Endothelial cell (in vitro differentiated cells): ENCODE data around the gene SAMD4B. TPM values are rescaled to one million over a fixed set of nuclear protein-coding genes. Genes with fewer than 3 reads are reported as not detected.

Experiments
- DNase-seq: peaks from one replicate; pipeline ENCODE4 v3.0.0; 2021; ENCODE audit warnings: low spot score
- H3K27ac Mint-ChIP-seq: one replicate; pipeline ENCODE4 v1.8.0; 2021; ENCODE audit warnings: mixed read lengths, inconsistent platforms; ENCODE audit not compliant: unreplicated experiment
- H3K27me3 Mint-ChIP-seq: one replicate; pipeline ENCODE4 v1.8.0; 2021; ENCODE audit warnings: mild to moderate bottlenecking, moderate library complexity, mixed read lengths, inconsistent platforms; ENCODE audit not compliant: unreplicated experiment
- H3K36me3 Mint-ChIP-seq: one replicate; pipeline ENCODE4 v1.8.0; 2021; ENCODE audit warnings: mild to moderate bottlenecking, low read depth, mixed read lengths, inconsistent platforms; ENCODE audit not compliant: unreplicated experiment
- H3K4me1 Mint-ChIP-seq: one replicate; pipeline ENCODE4 v1.8.0; 2021; ENCODE audit warnings: mild to moderate bottlenecking, mixed read lengths, inconsistent platforms; ENCODE audit not compliant: unreplicated experiment
- H3K4me3 Mint-ChIP-seq: one replicate; pipeline ENCODE4 v1.8.0; 2021; ENCODE audit warnings: mild to moderate bottlenecking, mixed read lengths, inconsistent platforms; ENCODE audit not compliant: unreplicated experiment
- H3K9me3 Mint-ChIP-seq: one replicate; pipeline ENCODE4 v1.8.0; 2021; ENCODE audit warnings: mixed read lengths, inconsistent platforms; ENCODE audit not compliant: unreplicated experiment
- CTCF ChIP-seq: fragments of 200-600 bp; sonication (generic); IDR thresholded peaks from one replicate; pipeline ENCODE4 v1.5.0; 2021; ENCODE audit warnings: antibody characterized with exemption; ENCODE audit not compliant: unreplicated experiment
- total RNA-seq: library from RNA; stranded (reverse); fragmentation: NEBNext Ultra II Directional; extraction: Animal tissue kit (Norgen Biotek cat#: 25700); gene quantifications from one replicate; pipeline ENCODE4 v1.2.1, GENCODE V29; 2021; ENCODE audit not compliant: unreplicated experiment

Gene SAMD4B
- total RNA-seq, 1 donor from 2014 or later = 127 TPM

GRCh38 chr19:39424934-39425333, 82.7 kb downstream of the SAMD4B start:
- no peak overlapping the region for H3K4me3 Mint-ChIP-seq

GRCh38 chr19:39425744-39426143, 83.5 kb downstream of the SAMD4B start:
- no peak for TF ChIP-seq CTCF
- Mint-ChIP-seq H3K27me3 (peaks cover 14% of the 10 kb centered on the region), H3K4me1 (no peaks in the 10 kb centered on the region), H3K9me3 (no peaks in the 10 kb centered on the region), H3K27ac (no peak overlapping the region), H3K36me3 (peaks cover 38% of the 10 kb centered on the region), H3K4me3 (peak overlapping the region; percentile 5)
- no peak for DNase-seq

More at GRCh38 chr19:39424934-39425333, 82.7 kb downstream of the SAMD4B start:
- no peak for DNase-seq
- no peaks in the 10 kb centered on the region for H3K9me3 Mint-ChIP-seq
- no peak for TF ChIP-seq CTCF
- H3K4me1 Mint-ChIP-seq = no peaks in the 10 kb centered on the region
- peaks cover 44% of the 10 kb centered on the region for H3K36me3 Mint-ChIP-seq
- peaks cover 9% of the 10 kb centered on the region for H3K27me3 Mint-ChIP-seq
- H3K27ac Mint-ChIP-seq = no peak overlapping the region

- Mint-ChIP-seq H3K36me3 (peaks cover 36% of the 10 kb centered on the region), H3K9me3 (no peaks in the 10 kb centered on the region), H3K27me3 (peaks cover 14% of the 10 kb centered on the region), H3K4me3 (peak overlapping the region; percentile 5), H3K27ac (no peak overlapping the region), H3K4me1 (no peaks in the 10 kb centered on the region)
- no peak for TF ChIP-seq CTCF
- no peak for DNase-seq
Observed at GRCh38 chr19:39426170-39426569, 83.9 kb downstream of the SAMD4B start.

GRCh38 chr19:39427707-39428106, 85.5 kb downstream of the SAMD4B start:
- H3K27me3 Mint-ChIP-seq = peaks cover 12% of the 10 kb centered on the region
- H3K9me3 Mint-ChIP-seq = no peaks in the 10 kb centered on the region
- TF ChIP-seq CTCF = no peak
- H3K36me3 Mint-ChIP-seq = peaks cover 29% of the 10 kb centered on the region
- no peak for DNase-seq
- no peaks in the 10 kb centered on the region for H3K4me1 Mint-ChIP-seq
- H3K27ac Mint-ChIP-seq = no peak overlapping the region
- no peak overlapping the region for H3K4me3 Mint-ChIP-seq

- H3K4me3 Mint-ChIP-seq = no peak overlapping the region
- no peak for TF ChIP-seq CTCF
Observed at GRCh38 chr19:39428283-39429112, 86.3 kb downstream of the SAMD4B start.

More at GRCh38 chr19:39428283-39429112, 86.3 kb downstream of the SAMD4B start:
- Mint-ChIP-seq H3K36me3 (peaks cover 32% of the 10 kb centered on the region), H3K4me1 (no peaks in the 10 kb centered on the region), H3K27ac (no peak overlapping the region), H3K9me3 (no peaks in the 10 kb centered on the region), H3K27me3 (peaks cover 12% of the 10 kb centered on the region)
- DNase-seq = peak; percentile 72
